ENCODE data around the gene LDLRAD4.

Gene LDLRAD4
- total RNA-seq: 343 reads per million, percentile 96 among the genes with 10 or more reads in this experiment

DNA sequence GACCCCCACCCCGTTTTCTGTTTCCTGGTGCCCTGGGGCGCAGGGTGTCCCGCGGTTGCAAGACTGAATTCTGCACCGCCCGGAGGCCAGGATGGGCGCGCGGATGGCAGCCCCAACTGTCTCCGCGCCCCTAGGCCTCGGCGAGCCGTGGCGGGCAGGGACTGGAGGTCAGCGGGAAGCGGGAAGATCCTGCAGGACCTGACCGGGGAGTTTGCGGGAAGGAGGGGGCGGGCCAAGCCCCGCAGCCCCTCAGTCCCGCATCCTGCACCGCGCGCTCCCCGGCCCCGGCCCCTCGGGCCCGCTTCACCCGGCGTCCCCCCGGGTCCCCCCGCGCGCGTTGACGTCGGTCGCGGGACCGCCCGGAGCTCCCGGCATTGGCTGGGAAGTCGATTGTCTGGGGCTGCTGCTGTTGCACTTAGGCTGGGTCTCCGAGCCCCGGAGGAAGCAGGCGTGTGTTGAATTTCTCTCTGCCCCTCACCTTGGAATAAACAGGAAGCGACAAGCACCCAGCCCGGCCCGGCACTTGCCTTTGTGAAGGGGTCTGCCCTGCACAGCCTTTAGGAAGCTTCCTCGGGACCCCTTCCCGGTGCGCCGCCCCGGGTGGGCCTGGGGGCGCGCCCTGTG lies at the start of gene LDLRAD4:
LDLRAD4 (plus strand) TSS at position 393 of the 624 bp plus-strand sequence.
- DNase-seq: peak; percentile 35

DNA sequence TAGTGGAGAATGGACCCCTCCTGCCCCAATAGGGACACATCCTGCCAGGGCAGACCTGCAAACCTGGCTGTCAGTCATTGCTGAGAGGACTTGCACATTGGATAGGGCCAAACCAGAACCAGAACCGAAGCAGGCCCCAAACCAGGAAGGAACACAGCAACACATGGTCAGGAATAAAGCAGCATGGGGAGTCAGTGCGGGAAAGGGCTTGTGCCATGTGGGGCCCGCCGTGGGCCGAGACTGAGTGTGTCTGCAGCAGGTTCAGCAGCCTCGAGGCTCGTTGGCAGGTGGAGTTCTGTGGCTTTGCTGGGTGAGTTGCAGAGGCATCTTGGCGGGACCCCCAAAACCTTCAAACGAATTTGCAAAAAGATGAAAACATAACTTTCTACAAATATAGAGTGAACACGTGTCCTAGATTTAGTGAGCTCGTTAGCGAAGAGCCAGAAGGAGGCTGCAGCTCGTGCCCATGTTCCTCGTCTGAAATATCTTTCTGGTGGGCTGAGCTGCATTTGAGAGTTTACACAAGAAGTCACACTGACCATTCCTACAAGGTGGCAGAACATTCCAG lies 44.9 kb upstream of the LDLRAD4 start:
- no peak for DNase-seq

DNA sequence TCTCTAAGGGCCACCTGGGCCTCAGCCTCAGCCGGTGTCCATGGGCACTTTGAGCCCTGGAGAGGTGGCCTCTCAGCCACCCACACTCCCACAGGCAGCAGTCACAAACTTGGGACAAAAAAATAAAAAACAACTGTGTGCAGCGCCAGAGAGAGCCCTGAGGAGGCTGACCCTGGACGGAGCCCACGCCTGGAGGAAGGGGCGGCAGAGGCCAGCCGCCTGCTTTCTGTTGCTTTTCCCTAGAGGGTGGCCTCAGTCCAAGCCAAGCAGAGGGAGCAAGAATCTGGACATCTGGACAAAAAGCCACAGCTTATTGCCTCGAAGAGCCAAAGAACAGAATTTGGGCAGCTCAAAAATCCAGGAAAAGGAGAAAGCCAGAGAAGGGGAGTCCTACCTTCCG lies 43.3 kb upstream of the LDLRAD4 start:
- no peak for DNase-seq

DNA sequence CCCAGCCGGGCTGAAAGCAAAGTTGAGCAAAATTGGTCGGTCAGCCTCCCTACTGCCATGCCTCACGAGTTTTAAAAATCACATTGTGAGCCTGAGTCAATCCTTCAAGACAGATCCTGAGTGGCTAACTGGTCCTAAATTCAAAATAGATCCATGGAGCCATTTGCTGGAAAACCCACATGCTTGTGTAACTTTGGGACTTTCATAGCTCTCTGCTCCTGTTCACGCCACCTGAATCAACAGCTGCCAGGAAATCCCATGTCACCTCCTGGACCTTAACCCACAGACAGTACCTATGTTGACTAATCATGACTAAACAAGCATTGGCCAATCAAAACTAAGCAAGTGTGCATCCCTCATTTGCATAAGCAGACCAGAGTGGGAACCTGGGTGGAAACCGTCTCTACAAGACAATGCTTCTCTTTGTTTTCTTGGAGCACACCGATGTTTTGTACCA lies 42.8 kb upstream of the LDLRAD4 start:
- no peak for DNase-seq

DNA sequence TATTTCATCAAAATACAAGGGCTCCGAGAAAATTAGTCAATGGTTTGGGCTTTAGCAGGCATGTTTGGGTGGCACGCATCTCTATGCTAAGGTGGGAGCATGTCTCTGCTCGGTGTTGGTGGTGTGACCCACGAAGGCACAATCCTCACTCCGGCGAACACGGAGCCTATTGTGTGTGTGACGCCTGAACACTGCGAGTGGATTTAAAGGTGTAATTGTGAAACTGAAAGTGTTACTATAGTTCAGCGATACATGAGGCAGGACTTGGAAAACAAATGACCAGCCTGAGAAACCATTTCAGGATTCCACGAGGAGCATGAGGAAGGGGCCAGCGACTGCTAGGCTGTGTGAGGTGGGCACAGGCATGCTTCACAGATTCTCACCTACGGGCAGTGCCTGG lies 41.7 kb upstream of the LDLRAD4 start:
- DNase-seq: no peak

DNA sequence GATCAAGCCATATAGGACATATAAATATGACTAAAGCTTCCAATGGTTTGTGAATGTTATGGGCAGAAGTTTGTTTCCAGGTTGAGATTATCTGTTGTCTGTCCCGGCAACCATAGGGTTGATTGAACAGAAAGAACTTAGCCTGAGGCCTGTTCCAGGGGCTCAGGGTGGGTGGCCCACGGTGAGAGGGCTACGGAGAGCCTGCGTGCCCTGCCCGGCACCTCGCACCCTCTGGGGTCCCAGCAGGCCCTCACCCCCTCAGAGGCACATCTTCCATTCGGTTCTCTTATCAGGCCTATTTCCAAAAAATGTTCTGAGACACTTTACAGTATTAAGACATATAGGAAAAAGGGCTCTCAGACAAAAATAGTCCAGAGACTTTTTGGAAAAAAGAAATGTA lies 40.4 kb upstream of the LDLRAD4 start:
- DNase-seq: no peak

DNA sequence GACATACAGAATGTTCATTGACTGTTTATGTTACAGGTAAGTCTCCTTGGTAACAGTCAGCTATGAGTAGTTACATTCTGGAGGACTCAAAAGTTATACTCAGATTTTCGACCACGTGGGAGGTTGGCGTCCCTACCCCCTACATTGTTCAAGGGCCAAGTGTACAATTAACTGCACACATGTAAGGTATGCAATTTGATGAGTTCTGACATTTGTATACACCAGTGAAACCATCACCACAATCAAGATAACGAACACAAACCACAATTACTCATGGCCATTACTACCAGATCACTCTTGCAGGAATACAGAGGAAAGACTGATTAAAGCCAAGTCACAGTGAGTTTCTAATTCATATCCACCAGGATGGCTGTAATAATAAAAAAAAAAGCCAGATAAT lies 39.6 kb upstream of the LDLRAD4 start:
- no peak for DNase-seq

DNA sequence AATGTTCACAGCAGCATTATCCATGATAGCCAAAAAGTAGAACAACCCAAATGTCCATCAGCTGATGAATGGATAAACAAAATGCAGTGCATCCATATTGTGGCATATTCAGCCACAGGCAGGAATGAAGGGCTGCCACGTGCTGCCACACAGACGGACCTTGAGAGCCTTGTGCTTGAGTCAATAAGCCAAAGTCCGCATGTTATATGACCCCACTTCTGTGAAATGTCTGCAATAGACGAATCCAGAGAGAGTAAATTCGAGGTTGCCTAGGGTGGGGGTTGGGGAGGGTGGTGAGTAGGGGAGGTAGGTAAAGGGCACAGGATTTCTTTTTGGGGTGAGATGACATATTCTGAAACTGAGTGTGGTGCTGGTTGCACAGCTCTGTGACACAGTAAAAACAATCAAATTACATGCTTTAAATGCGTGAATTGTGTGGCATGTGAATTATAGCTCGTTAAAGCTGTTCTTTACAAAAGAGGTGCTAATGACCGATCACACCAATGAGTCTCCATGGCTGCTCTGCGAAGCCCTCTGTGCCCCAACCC lies 38.9 kb upstream of the LDLRAD4 start:
- DNase-seq: no peak

DNA sequence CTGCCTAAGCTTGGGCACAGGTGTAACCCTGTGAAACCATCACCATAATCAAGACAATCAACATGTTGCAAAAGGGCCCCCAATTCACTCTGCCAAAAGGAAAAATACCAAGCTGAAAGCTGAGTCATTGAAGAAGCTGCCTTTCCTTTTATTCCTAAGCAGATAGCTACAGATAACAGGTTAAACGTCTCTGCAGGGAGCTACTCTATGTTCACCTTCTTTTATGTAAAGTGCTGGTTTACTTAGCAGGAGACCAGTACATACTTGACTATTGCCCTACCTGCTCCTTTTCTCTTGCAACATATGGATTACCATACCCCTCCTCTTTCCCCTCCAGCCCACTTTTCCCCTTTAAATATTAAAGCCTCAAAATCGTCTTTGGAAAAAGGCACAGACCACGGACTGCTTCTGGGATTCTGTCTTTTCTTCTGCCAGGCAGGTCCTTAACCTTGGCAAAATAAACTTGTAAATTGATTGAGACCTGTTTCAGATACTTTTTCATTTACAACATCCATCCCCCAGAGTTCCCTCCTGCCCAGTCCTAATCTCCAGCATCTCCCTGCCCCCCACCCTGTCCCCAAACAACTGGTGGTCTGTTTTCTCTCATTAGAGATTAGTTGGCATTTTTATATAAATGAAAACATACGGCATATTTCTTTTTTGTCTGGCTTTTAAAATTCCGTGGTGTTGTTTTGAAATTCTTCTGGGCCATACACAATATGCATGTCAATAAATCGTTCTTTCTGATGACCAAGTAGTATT lies 37.8 kb upstream of the LDLRAD4 start:
- no peak for DNase-seq

DNA sequence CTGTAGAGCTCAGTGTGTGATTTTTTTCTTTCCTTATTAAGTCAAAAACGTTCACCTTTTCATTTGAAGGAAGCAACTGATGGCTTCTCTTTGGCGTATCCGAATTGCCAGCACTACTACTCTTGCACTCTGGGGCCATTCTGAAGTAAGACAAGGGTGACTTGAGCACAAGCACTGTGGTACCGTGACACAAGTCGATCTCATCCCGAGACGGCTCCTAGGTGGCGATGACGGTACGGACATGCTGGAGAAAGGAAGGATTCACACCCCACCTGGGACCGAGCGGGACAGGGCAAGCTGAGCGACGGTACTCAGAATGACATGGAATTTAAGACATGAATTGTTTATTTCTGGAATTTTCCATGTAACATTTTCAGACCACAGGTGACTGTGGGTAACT lies 36.8 kb upstream of the LDLRAD4 start:
- DNase-seq: no peak

DNA sequence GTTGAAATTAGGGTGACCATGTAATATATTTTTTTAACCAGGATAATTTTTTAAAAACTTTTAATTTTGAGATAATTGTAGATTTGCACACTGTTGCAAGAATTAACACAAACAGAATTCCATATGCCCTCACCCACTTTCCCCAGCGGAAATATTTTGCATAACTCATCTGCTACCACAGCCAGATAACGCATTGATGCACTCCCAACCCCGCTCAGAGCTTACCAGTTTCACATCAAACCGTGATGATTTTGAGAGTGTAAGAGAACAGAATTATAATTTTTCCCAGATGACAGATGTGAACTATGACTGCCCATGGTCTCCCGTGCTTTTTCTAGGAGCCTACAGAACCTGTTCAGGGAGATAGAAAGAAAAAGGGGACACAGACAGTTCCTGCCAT lies 35.2 kb upstream of the LDLRAD4 start:
- no peak for DNase-seq

DNA sequence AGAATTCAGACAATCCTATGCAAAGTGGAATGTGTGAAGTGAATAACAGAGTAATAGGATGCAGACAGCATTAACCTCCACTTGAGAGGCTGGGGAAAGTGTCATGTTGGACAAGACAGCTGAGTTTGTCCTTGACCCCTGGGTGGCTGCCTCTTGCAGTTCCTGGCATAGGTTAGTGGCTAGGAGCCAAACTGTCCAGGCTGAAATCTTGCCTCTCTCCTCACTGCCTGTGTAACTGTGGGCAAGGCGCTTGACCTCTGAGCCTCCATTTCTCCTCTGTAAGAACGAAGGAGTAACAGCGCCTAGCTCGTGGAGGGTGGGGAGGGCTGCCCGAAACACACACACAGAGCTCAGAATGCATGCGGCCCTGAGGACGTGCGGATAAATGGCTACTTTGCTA lies 34.8 kb upstream of the LDLRAD4 start:
- no peak for DNase-seq

DNA sequence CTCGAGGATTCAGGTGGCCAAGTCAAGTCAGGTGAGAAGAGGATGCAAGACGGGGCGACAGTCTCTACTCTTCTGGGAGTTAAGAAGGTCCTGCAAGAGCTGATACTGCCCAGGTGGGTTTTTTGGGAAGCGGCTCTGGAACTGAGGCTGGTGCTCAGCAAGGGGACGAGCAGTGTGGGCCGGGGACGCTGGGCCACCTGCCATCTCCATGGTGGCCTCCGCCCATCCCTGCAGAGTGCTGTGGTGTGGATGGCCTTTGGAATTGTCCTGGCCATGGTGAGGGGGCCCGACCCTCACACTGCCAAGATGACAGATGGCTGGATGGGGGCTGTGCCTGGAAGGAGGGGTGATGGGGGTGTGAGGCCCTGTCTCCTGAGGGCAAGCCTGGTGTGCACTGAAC lies 34.2 kb upstream of the LDLRAD4 start:
- DNase-seq: no peak

DNA sequence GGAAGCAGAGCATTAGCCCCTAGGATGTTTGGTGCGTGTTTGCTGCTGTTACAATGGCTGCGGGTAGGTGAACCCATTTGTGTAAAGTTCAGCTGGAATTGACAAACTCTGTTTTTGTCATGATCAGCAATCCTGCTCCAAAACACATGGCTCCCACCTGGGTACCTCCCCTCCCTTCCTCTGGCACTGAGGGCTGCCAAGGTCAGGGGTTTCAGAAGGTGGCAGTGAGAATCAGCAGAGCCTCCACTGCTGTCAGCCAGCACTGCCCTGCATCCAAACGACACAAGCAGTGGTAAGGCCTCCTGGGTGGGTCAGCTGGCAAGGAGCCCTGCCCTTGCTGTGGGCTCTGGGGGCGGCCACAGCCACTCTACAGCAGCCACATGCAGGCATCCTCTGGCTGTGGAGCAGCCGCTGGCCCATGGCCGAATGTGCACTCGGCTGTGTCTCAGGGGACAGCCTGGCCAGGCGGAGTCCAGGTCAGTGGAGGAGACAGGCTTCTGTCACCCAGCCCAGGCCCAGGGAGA lies 32.8 kb upstream of the LDLRAD4 start:
- no peak for DNase-seq

DNA sequence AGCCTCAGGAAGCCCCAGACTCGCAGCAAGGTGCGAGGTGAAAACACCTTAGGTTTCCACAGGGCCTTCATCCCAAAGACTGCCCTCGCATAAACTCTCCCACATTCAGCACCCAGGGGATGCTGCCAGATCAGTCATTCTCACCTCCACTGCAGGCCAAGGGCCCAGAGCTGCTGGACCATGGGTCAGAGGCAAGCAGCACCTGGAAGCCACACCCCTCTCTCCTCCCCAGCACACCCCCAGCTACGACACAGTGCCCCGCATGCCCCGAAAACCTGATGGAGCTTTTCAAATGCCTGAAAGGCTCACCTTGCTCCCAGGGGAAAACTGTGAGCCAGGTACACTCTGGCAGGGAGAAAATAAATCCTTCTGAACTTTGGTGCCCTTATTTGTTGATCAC lies 31.9 kb upstream of the LDLRAD4 start:
- no peak for DNase-seq

DNA sequence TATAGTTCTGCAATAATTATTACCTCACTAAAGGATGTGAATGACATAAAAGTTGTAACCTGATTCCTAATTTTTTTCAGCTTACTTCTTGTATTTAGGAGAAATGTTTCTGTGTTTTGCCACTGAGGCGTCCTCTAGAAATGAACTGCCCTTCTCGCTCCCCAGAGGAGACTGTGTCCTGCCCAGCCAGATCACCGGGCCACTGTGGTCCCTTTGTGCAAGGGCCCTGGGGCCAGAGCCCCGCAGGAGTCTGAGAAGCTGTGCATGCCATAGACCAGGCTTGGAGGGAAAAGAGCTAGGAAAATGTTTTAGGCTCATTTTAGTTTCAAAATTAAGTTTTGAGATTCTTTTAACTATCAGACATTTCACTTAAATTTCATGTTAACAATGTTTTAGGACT lies 31.1 kb upstream of the LDLRAD4 start:
- DNase-seq: no peak

DNA sequence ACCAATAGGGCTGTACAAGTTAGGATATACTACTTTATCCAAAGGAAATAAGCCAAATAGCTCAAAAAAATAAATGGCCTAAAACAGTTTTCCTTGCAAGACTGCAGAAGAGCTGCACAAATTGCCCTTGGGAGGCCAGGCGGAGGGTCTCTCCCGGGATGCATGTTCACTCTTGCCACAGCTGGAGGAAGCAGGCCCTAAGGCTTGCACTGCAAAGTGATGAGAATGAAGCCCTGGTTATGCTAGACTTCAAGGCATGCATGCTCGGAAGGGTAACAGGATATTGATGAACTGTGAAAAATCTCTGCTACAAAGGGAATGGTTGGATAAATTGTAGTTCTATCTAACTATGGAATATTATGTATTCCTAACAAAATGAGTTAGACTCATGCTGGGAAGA lies 27.5 kb upstream of the LDLRAD4 start:
- DNase-seq: no peak

DNA sequence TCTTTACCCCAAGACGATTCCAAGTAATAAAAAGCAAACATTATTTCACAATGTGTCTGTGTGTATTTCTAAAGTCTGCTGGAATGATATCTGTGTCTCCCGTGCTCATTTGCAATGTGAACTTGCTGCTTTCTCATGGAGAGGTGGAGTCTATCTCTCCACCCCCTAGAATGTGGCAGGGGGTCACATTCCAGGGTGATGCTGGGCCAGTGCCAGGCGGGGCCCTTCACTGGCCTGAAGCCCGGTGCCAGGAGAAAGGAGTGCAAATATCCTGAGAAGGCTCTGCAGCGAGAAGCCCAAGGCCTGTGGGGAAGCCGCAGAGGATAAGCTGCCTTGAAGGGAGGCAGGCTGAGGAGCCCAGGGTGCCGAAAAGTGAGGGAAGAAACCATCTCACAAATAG lies 26.8 kb upstream of the LDLRAD4 start:
- no peak for DNase-seq

DNA sequence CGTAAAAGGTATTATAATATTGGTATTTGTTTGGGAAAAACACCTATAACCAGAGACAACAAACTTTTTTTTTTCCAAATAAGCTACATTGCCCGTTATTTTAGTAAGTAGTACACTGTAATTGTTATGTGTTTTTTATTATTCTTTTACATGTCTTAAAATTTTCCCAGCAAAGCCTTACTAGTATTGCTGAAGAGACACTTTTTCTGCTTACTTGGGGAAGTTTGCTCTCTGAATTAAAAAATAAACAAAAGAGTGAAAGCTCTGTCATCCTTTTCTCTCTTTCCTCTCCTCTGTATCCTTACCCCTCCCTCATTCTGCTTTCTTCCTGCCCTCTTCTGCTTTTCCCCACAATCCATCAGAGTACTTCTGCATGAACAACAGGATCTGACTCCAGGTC lies 25.6 kb upstream of the LDLRAD4 start:
- no peak for DNase-seq

DNA sequence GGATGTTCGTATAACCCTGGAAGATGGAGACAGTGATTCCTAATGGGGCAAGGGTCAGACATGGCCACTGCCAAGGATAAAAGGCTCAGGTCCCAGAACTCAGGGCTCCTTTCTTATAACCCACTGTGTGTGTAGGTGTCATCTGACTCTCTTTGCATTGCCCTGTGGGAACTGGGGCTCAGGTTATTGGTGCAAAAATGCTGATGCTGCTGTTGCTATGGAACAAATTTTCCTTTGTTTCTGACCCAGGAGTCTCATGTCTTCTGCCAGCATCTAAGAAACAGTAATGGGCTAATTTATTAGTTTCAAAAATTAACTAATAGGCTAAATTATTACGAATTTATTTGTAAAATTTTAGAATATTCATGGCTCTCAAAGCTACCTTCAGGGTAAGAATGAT lies 24.3 kb upstream of the LDLRAD4 start:
- DNase-seq: no peak

DNA sequence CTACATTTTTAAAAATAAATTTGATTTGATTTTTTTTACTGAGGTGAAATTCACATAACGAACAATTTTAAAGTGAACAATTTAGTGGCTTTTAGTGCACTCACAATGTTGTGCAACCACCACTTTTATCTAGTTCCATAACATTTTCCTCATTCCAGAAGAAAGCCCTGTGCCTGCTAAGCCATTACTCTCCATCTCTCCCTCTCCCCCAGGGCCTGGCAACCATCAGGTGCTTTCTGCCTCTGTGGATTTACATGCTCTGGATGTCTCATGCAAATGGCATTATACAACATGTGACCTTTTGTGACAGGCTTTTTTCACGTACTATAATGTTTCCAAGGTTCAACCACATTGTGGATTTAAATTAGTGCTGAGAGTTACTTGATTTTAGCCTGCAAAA lies 19.9 kb upstream of the LDLRAD4 start:
- DNase-seq: no peak

DNA sequence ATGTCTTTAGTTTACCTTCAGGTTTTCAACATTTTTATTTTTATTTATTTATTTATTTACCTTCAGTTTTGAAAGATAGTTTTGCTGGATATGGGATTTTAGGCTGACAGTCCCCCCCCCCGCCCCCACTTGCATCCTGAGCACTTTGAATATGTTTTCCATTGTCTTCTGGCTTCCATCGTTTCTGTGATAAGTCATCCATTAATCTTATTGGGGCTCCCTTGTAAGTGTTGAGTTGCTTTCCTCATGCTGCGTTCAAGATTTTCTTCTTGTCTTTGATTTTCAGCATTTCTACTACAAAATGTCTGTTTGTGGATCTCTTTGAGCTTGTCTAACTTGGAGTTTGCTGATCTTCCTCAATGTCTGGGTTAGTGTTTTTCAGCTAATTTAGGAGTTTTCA lies 19.4 kb upstream of the LDLRAD4 start:
- DNase-seq: no peak

DNA sequence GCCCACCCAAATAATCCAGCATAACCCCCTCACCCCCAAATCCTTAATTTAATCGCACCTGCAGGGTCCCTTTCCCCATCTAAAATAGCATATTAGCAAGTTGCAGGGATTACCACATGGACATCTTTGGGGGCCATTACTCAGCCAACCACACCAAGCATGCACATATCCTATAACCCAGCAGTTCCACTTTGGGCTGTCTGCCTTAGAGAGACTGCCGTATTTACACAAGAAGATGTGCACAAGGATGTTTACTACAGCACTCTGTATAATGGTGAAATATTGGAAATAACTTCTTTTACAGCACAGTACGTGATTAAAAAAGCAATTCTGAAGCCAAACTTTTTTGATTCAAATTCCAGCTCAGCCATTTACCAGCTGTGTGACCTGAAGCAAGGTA lies 17.3 kb upstream of the LDLRAD4 start:
- DNase-seq: no peak

DNA sequence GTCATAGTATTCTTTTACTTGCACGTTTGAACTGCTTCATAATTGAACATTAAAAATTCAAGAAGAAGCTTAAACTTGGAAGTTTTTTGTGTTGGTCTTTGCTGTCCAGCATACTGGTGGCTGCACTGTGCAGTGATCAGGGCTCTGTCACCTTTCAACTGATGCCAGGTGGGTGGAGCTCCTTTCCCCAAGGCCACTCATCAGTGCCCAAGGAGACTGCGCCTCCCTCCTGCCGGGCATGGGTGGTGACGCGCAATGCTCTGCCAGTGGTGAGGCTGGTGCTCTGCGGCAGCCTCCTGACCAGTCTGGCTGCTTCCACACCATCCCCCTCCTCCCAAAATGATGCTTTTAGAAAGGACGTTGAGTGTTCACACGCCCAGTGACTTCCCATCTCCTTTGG lies 16.0 kb upstream of the LDLRAD4 start:
- DNase-seq: no peak

Data from effector CD4-positive, alpha-beta T cell (primary cell).